ENCODE results near the gene TPST2.

Gene TPST2

DNA sequence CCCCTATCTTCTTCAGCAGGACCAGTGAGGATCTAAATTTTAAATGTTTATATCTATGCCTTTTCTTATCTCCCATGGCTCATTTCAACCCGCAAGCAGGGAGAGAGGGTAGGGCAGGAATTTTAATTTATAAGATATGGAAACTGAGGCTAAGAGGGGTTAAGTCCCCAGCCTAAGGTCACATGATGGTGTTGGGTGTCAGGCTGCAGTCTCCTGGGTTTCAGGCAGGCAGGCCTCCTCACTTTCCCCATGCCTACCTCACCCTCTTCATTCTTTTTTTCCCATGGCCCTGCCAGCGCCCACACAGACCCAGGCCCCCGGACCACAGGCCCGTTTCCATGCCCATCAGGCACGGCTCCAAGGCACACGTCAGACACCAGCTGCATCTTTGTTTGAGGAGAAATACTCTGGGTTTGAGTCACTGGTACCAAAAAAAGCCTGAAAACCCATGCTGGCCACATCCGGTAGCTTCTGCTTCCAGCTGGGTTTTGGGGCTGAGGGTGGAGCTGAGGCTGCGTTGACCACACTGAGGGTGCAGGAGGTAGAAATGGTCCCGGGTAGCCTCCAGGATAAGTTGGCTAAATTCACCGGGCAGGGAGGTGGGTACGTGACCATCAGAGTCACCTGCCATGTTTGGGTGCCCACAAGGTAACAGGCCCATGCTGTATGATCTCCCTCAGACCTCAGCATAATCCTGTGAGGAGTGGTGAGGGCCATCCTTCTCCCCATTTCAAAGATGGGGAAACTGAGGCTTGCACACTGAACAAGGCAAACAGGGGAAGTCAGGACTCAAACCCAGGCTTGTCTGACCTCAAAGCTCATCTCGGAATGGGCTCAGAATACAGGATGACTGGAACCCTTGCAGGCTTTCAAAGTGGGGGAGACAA, 20.4 kb upstream of the TPST2 start:
- no peak for DNase-seq

- DNase-seq: no peak
These were observed 19.4 kb upstream of the TPST2 start for GRCh38 chr22:26609287-26609686.

GRCh38 chr22:26608129-26608528, 18.2 kb upstream of the TPST2 start:
- no peak for DNase-seq

- DNase-seq: no peak
These were observed 16.7 kb upstream of the TPST2 start for GRCh38 chr22:26606611-26607010.

DNA sequence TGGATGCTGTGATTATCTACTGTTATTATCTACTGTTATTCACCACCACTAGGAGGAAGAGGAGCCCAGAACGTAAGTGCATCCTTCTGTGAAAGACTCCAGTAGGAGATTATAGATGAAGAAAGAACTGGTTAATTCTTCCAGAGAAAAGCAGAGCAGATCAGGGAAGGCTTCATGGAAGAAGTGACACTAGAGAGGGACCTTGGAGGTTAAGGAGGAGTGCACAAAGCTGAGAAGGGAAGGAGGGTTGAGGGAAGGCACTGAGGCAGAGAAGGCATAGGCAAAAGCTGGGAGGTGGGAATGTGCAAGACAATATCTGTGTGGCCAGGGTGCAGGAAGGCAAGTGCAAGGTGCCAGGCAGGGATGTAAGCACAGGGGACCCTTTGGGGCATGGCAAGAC, 14.4 kb upstream of the TPST2 start:
- no peak for DNase-seq

GRCh38 chr22:26602127-26602526, 12.2 kb upstream of the TPST2 start:
- no peak for DNase-seq

- no peak for DNase-seq
These were observed 11.8 kb upstream of the TPST2 start for GRCh38 chr22:26601726-26602125.

DNA sequence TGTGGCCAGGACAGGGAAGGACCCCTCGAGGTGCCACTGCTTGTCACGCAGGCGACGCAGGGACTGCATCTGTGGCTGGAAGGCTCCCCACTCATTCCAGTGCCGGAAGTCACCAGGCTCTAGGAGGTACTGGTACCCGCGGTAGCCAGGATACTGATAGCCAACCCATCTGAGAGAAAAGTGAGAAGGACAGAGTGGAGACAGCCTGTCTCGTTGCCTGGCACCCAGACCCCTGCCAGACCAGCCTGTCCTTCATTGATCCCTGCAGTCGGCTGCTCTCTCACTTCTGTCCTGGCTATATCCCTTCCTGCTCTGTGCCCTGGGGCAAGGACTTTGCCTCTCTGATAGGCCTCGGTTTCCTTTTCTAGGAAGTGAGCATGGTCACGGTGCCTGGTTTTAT, 9.6 kb upstream of the TPST2 start:
- DNase-seq: no peak

DNA sequence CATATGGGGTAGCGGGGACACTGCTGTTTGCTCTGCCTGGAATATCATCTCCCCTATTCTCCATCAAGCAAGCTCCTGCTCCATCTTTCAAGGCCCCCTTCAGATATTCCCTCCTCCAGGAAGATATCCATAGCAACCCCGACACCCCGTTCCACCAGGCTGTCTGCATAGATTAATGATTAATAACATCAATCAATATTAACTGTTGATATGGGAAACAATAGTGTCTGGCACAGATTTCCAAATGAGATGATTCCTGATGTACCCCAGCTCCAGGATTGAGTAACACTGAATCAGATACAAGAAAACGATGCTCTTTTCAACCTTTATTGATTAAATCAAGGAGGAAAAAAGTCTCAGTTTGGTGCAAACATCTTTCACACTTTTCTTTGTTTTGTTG, 7.5 kb upstream of the TPST2 start:
- DNase-seq: no peak

DNA sequence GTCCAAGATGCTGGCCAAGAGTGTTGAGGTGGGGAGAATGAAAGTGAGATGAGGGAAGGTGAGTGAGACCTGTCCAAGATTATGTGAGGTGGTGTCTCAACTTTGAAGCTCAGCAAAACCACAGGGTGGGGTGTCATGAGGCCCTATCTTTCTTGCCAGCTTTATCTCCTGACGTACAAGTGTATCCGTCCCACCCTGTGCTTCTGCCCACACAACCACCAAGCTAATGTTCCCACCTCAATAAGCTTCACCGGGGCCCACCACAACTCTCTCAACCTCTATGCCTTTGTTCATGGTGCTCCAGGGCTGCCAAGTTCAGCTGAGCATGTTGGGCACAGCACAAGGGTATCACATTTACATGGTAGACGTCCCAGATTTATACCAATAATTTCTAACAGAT, 7.1 kb upstream of the TPST2 start:
- no peak for DNase-seq

- DNase-seq: no peak
These were observed 3.8 kb upstream of the TPST2 start for GRCh38 chr22:26593763-26594162.

DNA sequence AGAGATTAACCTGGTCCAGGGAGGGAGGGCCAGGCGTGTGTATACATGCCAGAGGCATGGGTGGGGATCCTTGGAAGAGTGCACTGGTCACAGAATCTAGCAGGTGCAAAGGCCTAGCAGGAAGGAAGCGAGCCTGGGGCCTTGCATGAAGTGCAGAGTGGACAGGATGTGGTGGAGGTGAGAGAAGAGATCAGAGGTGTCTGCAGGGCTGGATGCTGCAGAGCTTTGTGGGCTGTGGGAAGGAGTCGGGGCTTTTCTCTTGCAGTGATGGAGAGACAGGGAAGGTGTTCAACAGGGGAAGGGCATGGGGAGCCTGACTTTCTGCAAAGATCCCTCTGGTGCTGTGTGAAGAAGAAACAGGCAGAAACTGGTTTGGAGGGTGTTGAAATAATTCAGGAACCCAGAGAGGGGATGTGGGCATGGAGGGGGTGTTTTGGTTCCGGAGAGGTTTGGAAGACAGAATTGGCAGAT, 2.5 kb upstream of the TPST2 start:
- DNase-seq: no peak

DNA sequence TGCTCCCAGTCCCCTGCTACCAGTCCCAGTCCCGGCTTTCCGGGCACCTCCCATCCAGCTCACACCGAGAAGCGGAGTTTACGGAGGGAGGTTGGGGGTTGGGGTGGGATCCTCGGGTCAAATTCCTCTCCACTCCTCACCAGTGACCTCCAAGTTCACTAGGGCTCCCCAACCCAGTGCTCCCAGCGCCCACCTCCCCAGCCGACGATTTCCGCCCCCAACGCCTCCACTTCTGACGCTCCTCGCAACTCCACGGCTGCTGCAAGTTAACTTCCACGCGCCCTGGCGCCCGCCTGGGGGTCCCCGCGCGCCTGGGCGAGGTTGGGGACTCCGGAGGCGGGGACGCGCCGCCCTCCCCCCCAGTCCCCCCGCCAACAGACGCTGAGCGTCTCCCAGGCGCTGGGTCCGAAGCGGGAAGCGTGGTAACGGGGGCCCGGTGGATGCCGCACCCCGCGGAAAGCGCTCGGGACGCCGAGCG, 526 bp downstream of the TPST2 start:
- no peak for DNase-seq

GRCh38 chr22:26588729-26589366, 1.1 kb downstream of the TPST2 start:
- no peak for DNase-seq

GRCh38 chr22:26587991-26588613, 1.8 kb downstream of the TPST2 start:
- no peak for DNase-seq

DNA sequence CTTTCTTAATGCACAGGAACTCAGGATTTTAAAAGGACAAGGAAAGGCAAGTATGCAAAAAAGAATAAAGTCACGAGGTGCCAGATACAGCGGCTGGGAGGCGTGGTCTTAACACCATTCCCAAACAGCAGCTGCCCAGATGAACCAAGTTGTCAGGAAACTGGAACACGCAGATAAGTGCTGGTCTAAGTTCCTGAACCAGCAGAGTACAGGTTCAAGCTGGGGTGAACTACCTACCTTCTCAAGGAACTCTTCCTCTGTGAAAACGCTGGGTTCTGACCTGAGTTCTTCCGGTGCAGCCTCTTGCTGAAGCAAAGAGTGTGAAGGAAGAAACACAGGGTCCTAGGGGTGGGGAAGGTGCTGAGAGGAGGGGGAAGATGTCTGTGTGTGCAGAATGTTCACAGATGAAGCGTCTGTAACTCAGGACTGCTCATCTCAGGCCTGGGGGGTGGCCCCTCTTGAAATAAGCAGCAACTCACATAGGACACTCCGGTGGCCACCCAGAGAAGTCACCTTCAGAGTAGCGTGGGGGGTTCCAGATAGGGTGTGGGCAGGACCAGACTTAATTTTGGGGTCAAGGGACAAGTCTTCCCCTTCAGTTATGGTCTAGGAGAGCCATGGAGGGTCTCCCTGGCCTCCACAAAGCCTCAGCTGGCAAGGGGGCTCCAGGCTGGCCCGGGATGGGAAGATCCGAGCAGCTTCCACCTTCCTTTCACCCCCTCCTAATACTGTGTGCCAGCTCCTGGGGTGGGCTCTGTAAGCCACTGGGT, 3.2 kb downstream of the TPST2 start:
- DNase-seq: no peak

DNA sequence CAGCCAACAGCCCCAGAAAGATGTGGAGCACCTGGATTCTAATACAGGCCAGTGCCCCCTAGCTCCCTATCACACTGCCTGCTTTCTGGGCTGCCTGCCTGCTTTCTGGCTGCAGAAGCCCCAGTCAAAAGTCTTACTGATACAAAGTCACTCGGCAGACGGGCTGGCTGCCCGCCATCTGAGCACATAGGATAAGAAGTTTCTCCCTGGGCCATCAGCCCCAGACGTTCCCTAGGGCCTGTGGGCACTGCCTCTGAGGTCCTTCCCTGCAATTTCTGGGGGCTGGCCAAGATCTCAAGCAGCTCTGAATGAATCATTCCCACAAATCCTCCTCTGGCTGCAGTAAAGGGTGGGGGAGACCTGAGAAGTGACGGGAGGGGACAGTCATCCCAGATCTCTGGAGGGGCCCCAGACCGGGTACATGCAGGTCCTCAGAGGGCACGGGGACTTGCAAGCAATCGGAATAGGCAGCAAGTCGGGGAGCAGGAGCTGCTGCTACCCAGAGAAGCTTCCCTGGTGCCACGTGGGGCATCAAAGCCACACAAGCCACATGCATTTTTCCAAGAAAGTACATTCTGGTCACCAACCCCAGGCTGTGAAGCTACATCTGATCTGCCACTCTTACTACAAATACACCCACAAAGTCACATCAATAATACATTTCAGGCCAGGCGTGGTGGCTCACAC, 4.7 kb downstream of the TPST2 start:
- DNase-seq: no peak

DNA sequence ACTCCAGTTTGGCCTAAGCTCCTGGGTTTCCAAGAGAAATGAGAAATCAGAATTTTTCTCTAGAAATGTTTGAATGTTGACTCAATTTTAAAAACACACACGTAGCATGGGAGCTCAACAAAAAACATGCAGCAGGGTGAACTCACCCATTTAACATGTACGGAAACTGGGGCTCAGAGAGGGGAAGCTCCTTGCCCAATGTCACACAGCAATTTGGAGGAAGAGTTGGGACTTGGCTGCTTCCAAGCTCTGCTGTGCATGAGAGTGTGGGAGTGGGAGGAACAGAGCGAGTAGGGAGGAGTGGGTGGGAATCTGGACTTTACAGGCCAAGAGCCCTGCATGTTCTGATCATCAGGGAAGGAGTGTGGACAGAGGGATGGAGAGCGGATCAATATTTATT, 5.9 kb downstream of the TPST2 start:
- no peak for DNase-seq

DNA sequence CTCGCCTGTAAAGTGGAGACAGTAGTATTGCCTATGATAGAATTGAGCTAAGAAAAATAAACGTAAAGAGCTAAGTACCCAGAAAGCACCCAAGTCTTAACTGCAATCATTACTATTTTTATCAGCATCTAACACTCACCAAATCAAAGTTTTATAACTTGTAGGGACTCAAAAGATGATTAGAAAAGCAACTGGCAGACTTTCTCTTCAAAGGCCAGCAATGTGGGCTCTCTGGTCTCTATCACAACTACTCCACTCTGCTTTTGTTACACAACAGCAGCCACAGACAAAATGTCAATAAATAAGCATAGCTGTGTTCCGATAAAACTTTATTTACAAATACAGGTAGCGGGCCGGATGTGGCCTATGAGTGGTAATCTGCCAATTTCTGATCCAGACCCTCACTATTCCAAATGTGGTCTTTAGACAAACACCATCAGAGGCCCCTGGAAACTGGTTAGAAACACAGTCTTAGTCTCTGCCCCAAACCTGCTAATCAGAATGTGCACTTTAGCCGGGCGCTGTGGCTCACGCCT, 8.2 kb downstream of the TPST2 start:
- DNase-seq: no peak

DNA sequence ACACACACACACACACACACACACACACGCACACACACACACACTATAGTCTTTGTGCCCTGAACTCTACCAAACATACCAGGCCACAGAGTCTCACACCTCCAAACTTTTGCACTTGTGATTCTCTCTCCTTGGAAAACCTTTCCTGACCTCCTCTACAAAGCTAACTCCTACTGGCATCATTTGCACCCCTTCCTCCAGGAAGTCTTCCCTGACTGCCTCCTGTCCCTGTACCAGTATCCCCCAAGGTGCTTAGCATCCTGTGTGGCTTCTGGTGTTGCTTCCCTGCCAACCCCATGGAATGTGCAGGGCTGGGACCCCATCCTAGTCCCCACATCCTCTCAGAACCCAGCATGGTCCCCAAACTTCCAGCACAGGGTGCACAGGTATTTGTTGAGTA, 8.9 kb downstream of the TPST2 start:
- no peak for DNase-seq

DNA sequence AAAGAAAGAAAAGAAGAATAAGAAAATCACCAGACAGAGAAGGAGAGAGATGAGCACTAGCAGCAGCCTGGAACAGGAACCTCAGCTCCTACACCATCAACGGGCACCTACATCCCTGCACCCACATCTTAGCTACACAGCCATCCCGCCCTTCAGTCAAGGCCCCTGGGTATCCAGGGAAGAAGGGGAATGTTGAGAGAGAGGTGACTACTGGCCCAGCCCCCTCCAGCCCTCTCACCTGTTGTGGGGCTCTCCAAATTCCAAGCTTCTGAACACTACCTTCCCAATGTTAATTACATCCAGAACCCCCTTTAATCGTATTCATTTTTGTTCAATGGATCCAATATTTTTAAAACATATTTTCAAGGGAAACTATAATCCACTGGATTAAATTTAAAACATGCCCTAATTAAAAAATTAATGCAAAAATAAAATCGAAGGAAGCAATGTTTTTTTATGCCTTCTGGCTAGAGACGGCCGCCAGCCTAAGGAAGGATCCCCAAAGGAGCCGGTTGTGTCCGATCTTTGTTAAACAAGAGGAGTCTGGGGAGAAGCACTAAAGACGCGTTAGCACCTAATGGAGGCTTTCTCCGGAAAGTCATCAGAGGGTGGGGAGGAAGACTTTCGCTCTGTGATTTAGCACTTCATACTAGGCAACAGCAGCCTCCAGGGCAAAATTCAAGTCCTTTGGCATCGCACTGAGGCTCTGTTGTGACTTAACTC, 9.5 kb downstream of the TPST2 start:
- no peak for DNase-seq

Measured in NCI-H1694 (cell line).